Measurements from ENCODE around the gene RBM24.

The RBM24 gene

DNA sequence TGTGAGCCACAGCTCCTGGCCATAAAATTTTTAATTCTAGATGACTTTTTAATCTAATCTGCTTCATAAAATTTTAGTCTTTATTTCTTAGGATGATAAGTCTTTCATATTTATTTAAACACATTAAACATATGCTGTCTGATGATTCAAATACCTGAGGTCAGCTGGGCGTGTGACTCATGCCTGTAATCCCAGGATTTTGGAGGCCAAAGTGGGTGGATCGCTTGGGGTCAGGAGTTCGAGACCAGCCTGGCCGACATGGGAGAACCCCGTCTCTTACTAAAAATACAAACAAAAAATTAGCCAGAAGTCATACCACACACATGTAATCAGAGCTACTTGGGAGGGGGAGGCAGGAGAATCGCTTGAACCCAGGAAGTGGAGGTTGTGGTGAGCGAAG, 53.1 kb downstream of the RBM24 start:
- POLR2A ChIA-PET = no interaction called here
- CTCF ChIA-PET = no interaction called here

GRCh38 chr6:17336425-17336824, 55.3 kb downstream of the RBM24 start:
- TF ChIP-seq ZNF37A (tag by site-specific recombination; IDR thresholded peaks at IDR 0.05) = no peak
- no peak for TF ChIP-seq ZNF654 (tag by site-specific recombination; IDR thresholded peaks at IDR 0.05; ENCODE audit: low read depth)
- no peak for TF ChIP-seq TRIM28 (IDR thresholded peaks at IDR 0.05; ENCODE audit: borderline replicate concordance, low read length)
- TF ChIP-seq ZNF660 (tag by site-specific recombination; IDR thresholded peaks at IDR 0.05) = no peak
- TF ChIP-seq PRDM4 (tag by site-specific recombination; IDR thresholded peaks at IDR 0.05) = no peak
- TF ChIP-seq GLI4 (tag by site-specific recombination; IDR thresholded peaks at IDR 0.05) = no peak
- TF ChIP-seq ZNF747 (tag by site-specific recombination; IDR thresholded peaks at IDR 0.05) = no peak
- no peak for TF ChIP-seq BCL6B (tag by site-specific recombination; IDR thresholded peaks at IDR 0.05)
- TF ChIP-seq ZBTB7A (tag by site-specific recombination; IDR thresholded peaks at IDR 0.05; ENCODE audit: low read depth) = no peak
- TF ChIP-seq ZNF132 (tag by site-specific recombination; IDR thresholded peaks at IDR 0.05; ENCODE audit: borderline replicate concordance) = no peak
- TF ChIP-seq ZNF621 (tag by site-specific recombination; IDR thresholded peaks at IDR 0.05) = no peak
- TF ChIP-seq IKZF3 (tag by site-specific recombination; IDR thresholded peaks at IDR 0.05) = no peak
- TF ChIP-seq OSR2 (tag by site-specific recombination; IDR thresholded peaks at IDR 0.05) = no peak
- no peak for TF ChIP-seq ZNF175 (tag by site-specific recombination; IDR thresholded peaks at IDR 0.05)
- TF ChIP-seq ZNF548 (tag by site-specific recombination; IDR thresholded peaks at IDR 0.05) = no peak
- CTCF ChIA-PET = no interaction called here
- H3K9me3 ChIP-seq (ENCODE audit: control insufficient read depth, insufficient read depth, low read depth, low read length) = no peaks in the 10 kb centered on the region
- H3K4me3 ChIP-seq (ENCODE audit: low read depth, low read length) = no peak overlapping the region
- no peaks in the 10 kb centered on the region for H3K36me3 ChIP-seq (ENCODE audit: control insufficient read depth in 2 of 2, insufficient read depth in 1 of 2, low read length in 2 of 2)
- POLR2A ChIA-PET = interaction anchor here (0.6 kb wide), 1 partner anchor 533 kb away, joined by 6 read pairs; no protein-coding TSS in a partner anchor
- H3K4me1 ChIP-seq (ENCODE audit: control insufficient read depth, insufficient read depth, low read length) = no peaks in the 10 kb centered on the region
- H3K27ac ChIP-seq (ENCODE audit: extremely low read depth, low read depth, low read length) = no peak overlapping the region

More for the DNA sequence above, 53.1 kb downstream of the RBM24 start:
- Histone ChIP-seq H3K36me3 (ENCODE audit: control insufficient read depth in 2 of 2, insufficient read depth in 1 of 2, low read length in 2 of 2) (no peaks in the 10 kb centered on the region), H3K4me3 (ENCODE audit: low read depth, low read length) (no peak overlapping the region), H3K27ac (ENCODE audit: extremely low read depth, low read depth, low read length) (no peak overlapping the region), H3K9me3 (ENCODE audit: control insufficient read depth, insufficient read depth, low read depth, low read length) (no peaks in the 10 kb centered on the region), H3K4me1 (ENCODE audit: control insufficient read depth, insufficient read depth, low read length) (no peaks in the 10 kb centered on the region)
- TF ChIP-seq ZFHX2 (tag by site-specific recombination; conservative IDR thresholded peaks at IDR 0.05) = peak; percentile 29
- TF ChIP-seq ZNF248 (tag by site-specific recombination; IDR thresholded peaks at IDR 0.05) = no peak
- TF ChIP-seq, protein P1, sequence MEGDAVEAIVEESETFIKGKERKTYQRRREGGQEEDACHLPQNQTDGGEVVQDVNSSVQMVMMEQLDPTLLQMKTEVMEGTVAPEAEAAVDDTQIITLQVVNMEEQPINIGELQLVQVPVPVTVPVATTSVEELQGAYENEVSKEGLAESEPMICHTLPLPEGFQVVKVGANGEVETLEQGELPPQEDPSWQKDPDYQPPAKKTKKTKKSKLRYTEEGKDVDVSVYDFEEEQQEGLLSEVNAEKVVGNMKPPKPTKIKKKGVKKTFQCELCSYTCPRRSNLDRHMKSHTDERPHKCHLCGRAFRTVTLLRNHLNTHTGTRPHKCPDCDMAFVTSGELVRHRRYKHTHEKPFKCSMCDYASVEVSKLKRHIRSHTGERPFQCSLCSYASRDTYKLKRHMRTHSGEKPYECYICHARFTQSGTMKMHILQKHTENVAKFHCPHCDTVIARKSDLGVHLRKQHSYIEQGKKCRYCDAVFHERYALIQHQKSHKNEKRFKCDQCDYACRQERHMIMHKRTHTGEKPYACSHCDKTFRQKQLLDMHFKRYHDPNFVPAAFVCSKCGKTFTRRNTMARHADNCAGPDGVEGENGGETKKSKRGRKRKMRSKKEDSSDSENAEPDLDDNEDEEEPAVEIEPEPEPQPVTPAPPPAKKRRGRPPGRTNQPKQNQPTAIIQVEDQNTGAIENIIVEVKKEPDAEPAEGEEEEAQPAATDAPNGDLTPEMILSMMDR (tag by site-specific recombination; IDR thresholded peaks at IDR 0.05) = no peak

GRCh38 chr6:17339308-17339670, 58.1 kb downstream of the RBM24 start:
- no peaks in the 10 kb centered on the region for H3K9me3 ChIP-seq (ENCODE audit: control insufficient read depth, insufficient read depth, low read depth, low read length)
- H3K36me3 ChIP-seq (ENCODE audit: control insufficient read depth in 2 of 2, insufficient read depth in 1 of 2, low read length in 2 of 2) = no peaks in the 10 kb centered on the region
- ChIA-PET POLR2A (no interaction called here), CTCF (no interaction called here)
- no peak overlapping the region for H3K4me3 ChIP-seq (ENCODE audit: low read depth, low read length)
- no peaks in the 10 kb centered on the region for H3K4me1 ChIP-seq (ENCODE audit: control insufficient read depth, insufficient read depth, low read length)
- H3K27ac ChIP-seq (ENCODE audit: extremely low read depth, low read depth, low read length) = no peak overlapping the region
- no peak for TF ChIP-seq ZNF660 (tag by site-specific recombination; IDR thresholded peaks at IDR 0.05)
- no peak for TF ChIP-seq ZNF791 (tag by site-specific recombination; IDR thresholded peaks at IDR 0.05)
- no peak for TF ChIP-seq ZNF274 (IDR thresholded peaks at IDR 0.05; ENCODE audit: low read length)
- TF ChIP-seq ZNF274 (tag by site-specific recombination; IDR thresholded peaks at IDR 0.05; ENCODE audit: borderline replicate concordance) = no peak
- no peak for TF ChIP-seq BCL6B (tag by site-specific recombination; IDR thresholded peaks at IDR 0.05)
- TF ChIP-seq ZNF785 (tag by site-specific recombination; IDR thresholded peaks at IDR 0.05) = no peak
- no peak for TF ChIP-seq ZNF473 (tag by site-specific recombination; IDR thresholded peaks at IDR 0.05)
- TF ChIP-seq ZFP69B (tag by site-specific recombination; IDR thresholded peaks at IDR 0.05) = no peak
- no peak for TF ChIP-seq ZNF394 (tag by site-specific recombination; IDR thresholded peaks at IDR 0.05; ENCODE audit: borderline replicate concordance)
- TF ChIP-seq SP3 (tag by site-specific recombination; IDR thresholded peaks at IDR 0.05) = no peak
- no peak for TF ChIP-seq ZNF521 (tag by site-specific recombination; IDR thresholded peaks at IDR 0.05)
- no peak for TF ChIP-seq ZNF221 (tag by site-specific recombination; IDR thresholded peaks at IDR 0.05; ENCODE audit: borderline replicate concordance)
- TF ChIP-seq ZNF747 (tag by site-specific recombination; IDR thresholded peaks at IDR 0.05) = no peak

All from HEK293 (cell line).